Measurements from ENCODE around the gene AGTR1.

The AGTR1 gene

DNA sequence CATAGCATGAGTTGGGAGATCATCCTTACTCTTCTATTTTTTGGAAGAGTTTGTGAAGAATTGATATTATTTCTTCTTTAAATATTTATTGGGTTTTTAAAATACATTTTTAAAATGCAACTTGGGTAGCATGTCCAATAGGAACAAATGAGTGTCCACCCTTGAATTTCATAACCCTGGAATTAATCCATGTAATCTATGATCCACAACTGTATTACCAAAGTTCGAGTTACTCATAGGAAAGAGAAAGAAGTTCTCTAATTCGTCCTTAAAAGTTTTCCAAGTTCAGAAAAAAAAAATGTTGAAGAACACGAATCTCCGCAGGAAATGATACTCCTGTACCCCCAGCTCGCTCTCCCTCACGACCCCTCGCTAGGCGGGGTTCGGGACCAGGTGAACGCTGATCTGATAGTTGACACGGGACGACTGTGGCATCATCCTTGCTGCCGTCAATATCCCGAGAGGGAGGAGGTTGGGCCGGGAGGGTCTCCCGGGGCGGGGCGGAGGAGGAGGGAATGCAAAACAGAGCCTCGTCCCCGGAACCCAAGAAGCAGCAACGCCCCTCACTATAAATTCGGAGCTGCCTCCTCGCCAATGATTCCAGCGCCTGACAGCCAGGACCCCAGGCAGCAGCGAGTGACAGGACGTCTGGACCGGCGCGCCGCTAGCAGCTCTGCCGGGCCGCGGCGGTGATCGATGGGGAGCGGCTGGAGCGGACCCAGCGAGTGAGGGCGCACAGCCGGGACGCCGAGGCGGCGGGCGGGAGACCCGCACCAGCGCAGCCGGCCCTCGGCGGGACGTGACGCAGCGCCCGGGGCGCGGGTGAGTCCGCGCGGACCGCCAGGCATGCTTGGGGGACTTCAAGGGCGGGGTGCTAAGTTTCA, at the start of gene AGTR1:
AGTR1 (plus strand) TSS at position 598 of the 884 bp plus-strand sequence. CDS start 43,133 bp downstream, outside the sequence.
- no peak within 1 kb of the TSS for H3K27ac ChIP-seq
- TF ChIP-seq ZFX (IDR thresholded peaks at IDR 0.05): no peak
- TF ChIP-seq, protein P1, sequence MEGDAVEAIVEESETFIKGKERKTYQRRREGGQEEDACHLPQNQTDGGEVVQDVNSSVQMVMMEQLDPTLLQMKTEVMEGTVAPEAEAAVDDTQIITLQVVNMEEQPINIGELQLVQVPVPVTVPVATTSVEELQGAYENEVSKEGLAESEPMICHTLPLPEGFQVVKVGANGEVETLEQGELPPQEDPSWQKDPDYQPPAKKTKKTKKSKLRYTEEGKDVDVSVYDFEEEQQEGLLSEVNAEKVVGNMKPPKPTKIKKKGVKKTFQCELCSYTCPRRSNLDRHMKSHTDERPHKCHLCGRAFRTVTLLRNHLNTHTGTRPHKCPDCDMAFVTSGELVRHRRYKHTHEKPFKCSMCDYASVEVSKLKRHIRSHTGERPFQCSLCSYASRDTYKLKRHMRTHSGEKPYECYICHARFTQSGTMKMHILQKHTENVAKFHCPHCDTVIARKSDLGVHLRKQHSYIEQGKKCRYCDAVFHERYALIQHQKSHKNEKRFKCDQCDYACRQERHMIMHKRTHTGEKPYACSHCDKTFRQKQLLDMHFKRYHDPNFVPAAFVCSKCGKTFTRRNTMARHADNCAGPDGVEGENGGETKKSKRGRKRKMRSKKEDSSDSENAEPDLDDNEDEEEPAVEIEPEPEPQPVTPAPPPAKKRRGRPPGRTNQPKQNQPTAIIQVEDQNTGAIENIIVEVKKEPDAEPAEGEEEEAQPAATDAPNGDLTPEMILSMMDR (conservative IDR thresholded peaks at IDR 0.05): no peak

DNA sequence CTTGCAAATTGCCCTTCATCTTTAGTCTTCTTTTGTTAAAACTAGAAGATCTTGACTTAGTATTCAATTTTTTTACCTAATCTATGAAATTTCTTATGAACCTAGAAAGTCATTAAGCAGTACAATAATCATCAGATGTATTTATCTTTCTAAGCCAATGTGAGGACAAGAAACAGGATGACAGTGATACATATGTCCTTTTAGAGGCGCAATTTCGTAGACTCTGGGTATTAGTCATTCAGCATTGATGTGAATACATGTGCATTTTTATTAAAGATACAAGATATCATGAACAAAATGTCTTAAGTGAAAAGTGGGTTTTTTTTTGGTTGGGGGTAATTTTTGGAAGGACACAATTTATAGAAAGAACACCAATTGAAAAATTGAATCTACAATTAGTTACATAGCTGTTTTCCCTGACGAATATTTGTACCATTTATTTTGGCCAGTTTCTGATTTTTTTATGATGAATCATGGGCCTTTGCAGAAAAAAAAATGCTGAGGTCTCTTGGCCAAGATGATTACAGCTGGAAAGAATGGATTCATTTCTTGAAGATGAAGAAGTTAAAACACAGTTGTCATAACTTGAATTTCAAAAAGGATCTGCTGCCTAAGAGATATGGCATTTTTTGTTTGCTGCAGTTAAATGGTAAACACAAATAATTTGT, 48.9 kb upstream of the AGTR1 start:
- no peak for TF ChIP-seq ZFX (IDR thresholded peaks at IDR 0.05)
- TF ChIP-seq, protein P1 (conservative IDR thresholded peaks at IDR 0.05): no peak
- no peak overlapping the region for H3K27ac ChIP-seq

DNA sequence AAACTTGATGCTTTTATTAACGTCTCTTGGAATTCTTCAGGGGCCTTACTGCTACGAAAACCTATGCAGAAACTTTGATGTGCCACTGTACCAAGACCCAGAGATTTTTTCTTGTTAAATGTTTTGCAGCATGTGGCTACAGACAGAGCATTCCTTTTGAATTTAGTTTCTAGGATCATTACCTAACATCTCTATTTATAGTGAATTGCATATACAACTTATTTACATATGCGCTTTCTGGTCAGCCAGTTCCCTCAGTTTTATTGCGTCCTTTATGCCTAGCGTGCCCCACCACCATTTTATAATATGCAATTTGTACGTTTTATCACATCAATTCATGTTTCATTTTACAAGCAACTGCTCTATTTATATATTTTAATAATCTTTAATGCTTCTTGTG, 46.2 kb upstream of the AGTR1 start:
- no peak for TF ChIP-seq ZFX (IDR thresholded peaks at IDR 0.05)
- TF ChIP-seq, protein P1 (conservative IDR thresholded peaks at IDR 0.05): no peak

DNA sequence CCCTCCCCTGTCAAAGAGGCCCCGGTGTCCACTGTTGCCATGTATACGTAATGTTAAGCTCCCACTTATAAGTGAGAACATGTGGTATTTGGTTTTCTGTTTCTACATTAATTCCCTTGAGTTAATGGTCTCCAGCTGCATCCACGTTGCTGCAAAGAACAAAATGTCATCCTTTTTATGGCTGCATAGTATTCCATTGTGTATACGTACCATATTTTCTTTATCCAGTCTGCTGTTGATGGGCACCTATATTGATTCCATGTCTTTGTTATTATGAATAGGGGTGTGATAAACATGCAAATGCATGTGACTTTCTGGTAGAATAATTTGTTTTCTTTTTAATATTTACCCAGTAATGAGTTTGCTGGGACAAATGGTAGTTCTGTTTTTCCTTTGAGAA, 43.3 kb upstream of the AGTR1 start:
- H3K27ac ChIP-seq: no peak overlapping the region
- TF ChIP-seq, protein P1 (conservative IDR thresholded peaks at IDR 0.05): no peak
- TF ChIP-seq ZFX (IDR thresholded peaks at IDR 0.05): no peak

More for the DNA sequence above, 46.2 kb upstream of the AGTR1 start:
- no peak overlapping the region for H3K27ac ChIP-seq

DNA sequence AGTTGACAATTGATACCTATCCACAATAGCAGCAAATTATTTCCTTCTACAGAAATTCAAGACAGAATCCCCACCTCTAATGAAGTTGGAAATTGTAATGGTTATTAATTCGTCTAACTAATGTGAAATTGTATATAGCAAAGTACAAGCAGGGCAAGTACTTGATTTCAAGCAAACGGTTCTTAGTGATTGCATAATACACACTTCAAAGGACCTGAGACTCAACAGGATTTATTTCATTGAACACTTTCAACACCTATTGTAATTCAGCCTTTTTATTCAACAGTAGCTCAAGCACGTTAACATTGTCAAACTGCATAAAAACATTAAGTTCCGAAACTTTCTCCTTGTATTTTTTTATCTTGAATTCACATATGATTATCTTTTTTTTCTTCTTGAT, 40.2 kb upstream of the AGTR1 start:
- H3K27ac ChIP-seq: no peak overlapping the region

DNA sequence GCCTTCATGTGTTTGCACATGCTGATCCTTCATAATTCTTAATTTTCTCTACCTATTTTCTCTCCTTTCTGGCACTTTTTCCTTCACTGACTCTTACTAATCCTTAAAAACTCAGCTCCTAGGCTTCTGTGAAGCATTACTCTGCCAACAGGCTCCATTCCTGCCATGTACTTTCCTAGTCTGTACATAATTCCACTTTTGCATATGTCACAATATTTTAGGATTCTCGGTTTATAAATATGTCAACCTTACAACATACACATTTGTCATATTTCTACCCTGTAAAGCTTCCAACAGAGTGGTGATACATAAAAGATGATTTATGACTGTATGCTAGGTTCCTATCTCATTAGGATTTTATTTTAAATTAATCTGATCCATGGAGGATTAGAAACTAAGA, 38.2 kb upstream of the AGTR1 start:
- no peak for TF ChIP-seq ZFX (IDR thresholded peaks at IDR 0.05)
- TF ChIP-seq, protein P1 (conservative IDR thresholded peaks at IDR 0.05): no peak
- H3K27ac ChIP-seq: no peak overlapping the region

More for the DNA sequence above, 40.2 kb upstream of the AGTR1 start:
- no peak for TF ChIP-seq ZFX (IDR thresholded peaks at IDR 0.05)
- TF ChIP-seq, protein P1 (conservative IDR thresholded peaks at IDR 0.05): no peak

DNA sequence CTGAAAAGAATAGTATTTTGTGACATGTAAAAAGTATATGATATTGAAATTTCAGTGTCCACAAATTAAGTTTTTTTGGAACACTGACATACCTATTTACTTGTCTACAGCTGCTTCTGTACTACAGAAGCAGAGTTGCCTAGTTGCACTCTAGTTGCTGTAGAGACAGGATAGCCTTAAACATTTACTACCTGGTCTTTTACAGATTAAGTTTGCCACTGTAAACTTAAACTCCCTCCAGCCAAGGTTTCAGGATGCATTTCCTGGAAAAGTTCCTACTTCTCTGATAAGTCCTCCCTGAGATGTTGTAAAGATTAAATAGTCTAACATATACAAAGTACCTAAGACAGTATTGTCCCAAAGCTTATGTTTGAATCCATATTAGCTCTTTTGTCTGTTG, 17.4 kb upstream of the AGTR1 start:
- TF ChIP-seq ZFX (IDR thresholded peaks at IDR 0.05): no peak
- TF ChIP-seq, protein P1 (conservative IDR thresholded peaks at IDR 0.05): no peak
- no peak overlapping the region for H3K27ac ChIP-seq

All from C4-2B (cell line).